Measurements from ENCODE around the gene GAL3ST3. TPM values are rescaled to one million over a fixed set of nuclear protein-coding genes. Genes with fewer than 3 reads are reported as not detected.
"Not testable (repeated sequence)": the region's sequence is repeated elsewhere in the genome, so short reads cannot be mapped to it uniquely, and the experiment has no call there.

GAL3ST3 gene
- total RNA-seq, 1 experiment from 2014 or later: not detected

DNA sequence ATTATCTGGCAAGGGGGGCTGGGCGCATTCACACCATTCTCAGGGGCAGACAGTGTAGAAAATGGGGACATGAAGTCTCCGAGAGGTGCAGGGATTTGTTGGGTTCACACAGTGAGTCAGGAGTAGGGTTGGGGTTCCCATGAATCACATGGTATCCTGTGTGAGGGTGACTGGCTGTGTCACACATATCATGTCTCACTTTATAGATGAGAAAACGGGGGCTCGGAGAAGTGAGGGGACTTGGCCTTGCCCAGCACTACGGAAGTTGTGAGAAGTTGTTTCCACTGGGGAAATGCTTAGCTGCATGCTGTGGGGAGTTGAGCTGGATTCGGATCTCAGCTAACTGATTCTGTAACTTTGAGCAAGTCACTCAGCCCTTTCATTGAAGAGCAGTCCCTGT, 4.2 kb downstream of the GAL3ST3 start:
- DNase-seq (ENCODE audit: low read depth): peak; percentile 32

DNA sequence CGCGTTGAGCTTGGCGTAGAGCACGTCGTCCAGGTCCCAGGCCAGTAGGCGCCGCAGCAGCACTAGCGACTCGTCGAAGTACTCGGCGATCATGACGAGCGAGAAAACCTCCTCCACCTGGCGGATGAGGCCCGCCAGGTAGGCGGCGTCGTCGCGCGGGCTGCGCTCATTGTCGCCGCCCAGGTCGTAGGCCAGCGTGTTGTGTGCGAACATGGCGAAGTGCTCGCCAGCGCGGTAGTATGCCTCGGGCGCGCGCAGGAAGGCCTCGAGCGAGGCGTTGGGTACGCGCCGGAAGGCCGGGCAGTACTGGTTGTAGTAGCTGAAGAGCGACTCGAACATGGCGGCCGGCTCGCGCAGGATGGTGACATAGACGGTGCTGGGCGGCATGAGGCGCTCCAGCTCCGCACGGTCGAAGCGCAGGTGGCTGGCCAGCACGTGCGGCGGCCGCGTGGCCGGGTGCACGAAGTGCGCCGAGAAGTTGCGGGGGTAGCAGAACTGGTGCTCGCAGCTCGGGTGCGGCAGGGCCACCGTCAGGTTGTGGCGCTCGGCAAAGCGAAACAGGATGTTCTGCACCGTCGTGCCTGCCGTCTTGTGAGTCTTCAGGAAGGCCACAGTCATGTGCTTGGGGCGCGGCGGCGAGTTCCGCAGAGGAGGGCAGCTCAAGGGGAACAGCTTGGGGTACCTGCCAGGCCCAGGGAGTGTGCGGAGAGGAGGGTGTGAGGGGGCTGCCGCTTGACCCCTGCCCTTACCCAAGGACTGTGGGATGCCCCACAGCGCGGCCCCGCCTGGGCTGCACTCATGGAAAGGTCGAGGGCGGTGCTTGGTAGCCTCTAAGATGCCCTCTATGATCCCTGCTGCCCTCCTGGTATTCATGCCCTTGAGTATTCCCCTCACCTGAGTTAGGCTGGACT, 5.7 kb downstream of the GAL3ST3 start:
- DNase-seq (ENCODE audit: low read depth): no peak

DNA sequence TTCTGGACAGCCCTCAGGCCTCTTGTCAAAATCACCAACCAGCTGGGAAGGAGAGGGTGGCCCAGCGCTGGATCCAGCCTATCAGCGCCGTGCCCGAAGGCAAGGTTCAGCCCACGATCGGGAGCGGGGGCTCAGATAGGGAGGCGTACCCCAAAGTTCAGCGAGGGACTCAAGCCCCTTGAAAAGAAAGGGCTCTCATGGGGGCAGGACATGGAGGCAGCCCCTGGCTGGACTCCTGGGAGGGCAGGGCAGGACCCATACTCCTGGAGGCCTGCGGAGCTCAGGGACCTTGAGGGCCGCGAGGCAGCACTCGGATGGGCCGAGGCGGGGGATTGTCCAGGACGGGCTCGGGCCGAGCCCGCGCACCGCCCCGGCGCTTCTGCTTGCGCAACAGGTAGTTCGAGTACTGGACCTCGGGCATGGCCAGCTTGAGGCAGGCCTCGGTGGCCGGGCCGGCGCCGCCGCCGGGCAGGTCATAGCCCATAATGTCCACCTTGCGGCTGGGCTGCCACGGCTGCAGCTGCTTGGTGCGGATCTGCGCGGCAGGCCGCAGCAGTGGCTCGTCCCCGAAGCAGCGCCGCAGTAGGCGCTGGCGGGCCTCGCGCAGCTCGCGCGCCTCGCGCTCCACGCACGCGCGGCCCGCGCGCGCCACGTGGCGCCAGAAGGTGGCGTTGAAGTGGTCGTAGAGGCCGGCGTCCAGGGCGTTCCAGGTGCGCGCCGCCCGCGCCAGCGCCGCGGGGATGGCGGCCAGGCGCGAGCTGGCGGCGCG, 6.5 kb downstream of the GAL3ST3 start:
- DNase-seq (ENCODE audit: low read depth): no peak

DNA sequence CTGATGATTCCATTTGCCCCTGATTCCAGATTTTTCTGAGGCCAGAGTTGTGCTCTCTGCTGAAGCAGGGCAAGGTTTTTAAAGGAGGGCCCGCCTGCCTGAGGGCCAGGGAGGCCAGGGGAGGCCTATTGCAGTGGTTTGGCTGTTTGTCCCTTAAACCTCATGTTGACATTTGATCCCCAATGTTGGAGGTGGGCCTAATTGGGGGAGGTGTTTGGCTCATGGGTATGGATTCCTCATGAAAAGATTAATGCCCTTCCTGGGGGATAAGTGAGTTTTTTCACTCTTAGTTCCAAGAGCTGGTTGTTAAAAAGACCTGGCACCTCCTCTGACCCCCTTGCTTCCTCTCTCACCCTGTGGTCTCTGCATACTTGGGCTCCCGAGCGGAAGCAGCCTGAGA, 9.2 kb downstream of the GAL3ST3 start:
- no peak for DNase-seq (ENCODE audit: low read depth)

DNA sequence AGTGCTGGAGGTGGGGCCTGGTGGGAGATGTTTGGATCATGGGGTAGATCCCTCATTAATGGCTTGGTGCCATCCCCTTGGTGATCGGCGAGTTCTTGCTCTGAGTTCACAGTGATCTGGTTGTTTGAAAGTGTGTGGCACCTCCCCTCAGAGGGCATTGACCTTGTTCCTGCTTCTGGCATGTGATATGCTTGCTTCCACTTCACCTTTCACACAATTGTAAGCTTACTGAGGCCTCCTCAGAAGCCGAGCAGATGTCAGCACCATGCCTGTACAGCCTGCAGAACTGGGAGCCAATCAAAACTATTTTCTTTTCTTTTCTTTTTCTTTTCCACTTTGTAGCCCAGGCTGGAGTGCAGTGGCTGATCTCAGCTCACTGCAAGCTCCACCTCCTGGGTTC, 11.6 kb downstream of the GAL3ST3 start:
- DNase-seq (ENCODE audit: low read depth): no peak

DNA sequence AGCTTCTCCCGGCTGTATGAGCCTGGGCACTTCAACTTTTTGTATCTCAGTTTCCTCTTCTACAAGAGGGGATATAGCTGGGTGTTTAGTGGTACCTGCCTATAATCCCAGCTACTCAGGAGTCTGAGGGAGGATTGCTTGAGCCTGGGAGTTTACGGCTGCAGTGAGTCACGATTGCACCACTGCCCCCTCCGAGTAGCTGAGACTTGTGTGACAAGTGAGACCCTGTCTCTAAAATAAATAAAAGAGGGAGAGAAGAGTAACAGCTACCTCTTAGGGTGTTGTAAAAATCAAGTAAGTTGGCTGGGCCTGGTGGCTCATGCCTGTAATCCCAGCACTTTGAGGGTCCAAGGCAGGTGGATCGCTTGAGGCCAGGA, 12.6 kb downstream of the GAL3ST3 start:
- DNase-seq (ENCODE audit: low read depth): no peak

DNA sequence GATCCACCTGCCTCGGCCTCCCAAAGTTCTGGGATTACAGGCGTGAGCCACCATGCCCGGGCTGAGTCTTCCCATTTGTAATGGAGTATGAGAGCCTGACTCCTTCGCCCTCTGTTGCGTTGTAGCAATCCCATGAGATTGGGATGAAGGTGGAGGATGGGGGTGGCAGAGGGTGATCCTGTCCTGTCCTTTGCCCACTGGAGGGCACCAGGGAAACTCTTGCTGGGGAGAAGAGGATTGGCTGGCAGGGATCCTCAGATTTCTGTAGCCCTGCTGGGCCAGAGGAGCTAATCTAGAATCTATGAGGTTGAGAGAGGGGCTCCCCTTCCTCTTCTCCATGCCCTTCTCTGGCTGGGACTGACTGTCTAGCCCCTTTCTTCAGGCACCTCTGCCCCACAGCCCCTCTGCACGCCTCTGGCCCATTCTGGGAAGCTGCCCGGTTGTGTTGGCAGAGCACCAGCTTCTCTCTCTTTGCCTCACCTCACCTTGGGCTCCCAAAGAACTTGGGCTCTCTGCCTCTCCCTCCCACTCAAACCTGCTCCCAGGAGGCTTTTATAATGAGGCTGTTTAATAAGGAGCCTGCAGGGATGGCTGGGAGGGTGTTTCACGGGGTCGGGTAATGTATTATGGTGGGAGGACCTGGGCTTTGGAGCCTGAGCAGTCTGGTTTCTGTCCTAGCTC, 13.2 kb downstream of the GAL3ST3 start:
- DNase-seq (ENCODE audit: low read depth): no peak

DNA sequence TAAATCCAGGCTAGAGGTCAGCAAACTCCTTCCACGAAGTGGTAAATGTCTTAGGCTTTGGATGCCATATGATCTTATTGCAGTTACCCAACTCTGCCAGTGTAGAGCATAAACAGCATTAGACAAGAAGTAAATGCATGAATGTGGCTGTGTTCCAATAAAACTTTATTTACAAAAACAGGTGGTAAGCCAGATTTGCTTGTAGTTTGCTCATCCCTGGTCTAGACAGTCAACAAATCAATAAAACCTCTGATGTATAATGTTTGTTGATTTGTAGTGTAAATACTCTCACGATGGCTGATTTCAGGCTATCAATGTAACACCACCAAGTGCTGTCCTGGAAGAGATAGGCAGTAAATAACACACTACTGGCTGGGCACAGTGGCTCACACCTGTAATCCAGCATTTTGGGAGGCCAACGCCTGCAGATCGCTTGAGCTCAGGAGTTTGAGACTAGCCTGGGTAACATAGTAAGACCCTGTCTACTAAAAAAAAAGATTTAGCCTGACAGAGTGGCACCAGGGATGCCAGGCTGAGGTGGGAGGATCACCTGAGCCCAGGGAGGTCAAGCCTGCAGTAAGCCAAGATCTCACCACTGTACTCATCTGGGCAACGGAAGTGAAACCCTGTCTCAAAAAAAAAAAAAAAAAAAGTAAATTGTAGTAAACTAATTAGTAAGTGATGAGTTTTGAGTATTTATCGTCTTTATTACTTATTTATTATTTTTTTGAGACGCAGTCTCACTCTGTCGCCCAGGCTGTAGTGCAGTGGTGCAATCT, 15.8 kb downstream of the GAL3ST3 start:
- DNase-seq (ENCODE audit: low read depth): no peak

DNA sequence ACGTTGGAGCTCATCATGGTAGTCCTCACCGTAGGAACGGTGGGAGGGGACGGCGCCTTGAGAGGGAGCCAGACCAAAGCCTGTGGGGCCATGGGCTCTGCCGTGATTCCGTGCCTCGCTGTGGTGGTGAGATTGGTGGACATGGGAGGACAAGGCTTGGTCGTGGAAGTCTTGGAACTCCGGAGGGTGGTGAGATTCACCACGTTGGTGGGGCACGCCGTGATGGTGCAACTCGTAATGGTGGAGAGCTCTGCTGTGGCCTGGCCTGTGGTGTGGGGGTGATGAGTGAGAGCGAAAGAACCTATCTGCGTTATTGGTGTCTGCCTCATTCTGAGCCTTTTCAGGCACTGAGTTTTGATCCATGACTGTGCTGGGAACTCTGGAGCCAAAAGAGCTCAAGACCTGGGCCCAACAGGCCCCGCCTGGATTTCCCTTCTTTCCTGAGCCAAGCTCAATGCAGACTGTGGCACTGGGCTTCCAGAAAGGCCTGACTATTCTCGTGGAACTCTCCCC, 22.9 kb downstream of the GAL3ST3 start, which contains the start of gene CATSPER1:
CATSPER1 (minus strand) TSS at position 463 of the 513 bp plus-strand sequence; CDS start at position 363, 100 bp downstream.
- DNase-seq (ENCODE audit: low read depth): no peak

DNA sequence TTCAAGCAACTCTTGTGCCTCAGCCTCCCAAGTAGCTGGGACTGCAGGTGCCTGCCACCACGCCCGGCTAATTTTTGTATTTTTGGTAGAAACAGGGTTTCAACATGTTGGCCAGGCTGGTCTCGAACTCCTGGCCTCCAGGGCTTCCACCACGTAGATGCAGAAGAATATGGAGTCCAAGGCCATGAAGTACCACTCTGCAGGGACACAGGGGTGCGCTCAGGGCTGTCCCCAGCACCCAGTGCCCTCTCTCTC, 25.8 kb downstream of the GAL3ST3 start:
- DNase-seq (ENCODE audit: low read depth): not testable (repeated sequence)

DNA sequence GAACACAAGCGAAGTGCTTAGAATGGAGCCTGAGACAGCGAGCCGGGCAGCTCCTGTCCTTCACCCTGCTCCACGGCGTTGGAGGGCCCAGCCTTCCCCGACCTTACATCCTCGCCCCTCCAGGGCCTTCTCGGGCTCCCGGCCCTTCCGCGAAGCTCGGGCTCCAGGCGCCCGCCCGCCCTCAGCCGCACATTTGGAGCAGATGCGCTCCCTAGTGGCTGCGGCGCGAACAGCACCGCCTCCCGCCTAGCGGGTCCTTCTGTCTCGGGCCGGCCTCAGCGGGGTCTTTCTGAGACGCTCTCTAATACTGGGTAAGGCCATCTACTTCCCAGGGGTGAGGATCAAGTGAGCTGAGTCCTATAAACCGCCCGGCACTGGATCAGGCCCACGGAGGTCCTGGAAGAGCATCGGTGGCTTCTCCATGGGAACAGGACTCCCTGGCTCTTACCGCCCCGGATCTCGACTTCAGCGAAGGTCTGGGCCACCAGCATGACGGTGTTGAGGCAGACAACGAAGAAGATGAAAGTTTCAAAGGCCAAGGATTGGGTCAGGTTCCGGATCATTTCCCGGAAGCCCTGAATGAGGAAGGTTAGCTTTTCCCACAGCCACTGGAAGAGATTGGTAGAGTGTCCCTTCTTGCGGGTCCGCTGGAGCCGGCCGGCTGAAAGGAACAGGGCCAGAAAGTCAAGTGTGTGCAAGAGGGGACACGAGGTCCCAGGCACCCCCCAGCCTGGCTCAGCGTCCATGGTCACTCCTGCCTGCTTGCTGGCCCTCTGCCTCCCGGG, 26.4 kb downstream of the GAL3ST3 start:
- DNase-seq (ENCODE audit: low read depth): peak; percentile 61

DNA sequence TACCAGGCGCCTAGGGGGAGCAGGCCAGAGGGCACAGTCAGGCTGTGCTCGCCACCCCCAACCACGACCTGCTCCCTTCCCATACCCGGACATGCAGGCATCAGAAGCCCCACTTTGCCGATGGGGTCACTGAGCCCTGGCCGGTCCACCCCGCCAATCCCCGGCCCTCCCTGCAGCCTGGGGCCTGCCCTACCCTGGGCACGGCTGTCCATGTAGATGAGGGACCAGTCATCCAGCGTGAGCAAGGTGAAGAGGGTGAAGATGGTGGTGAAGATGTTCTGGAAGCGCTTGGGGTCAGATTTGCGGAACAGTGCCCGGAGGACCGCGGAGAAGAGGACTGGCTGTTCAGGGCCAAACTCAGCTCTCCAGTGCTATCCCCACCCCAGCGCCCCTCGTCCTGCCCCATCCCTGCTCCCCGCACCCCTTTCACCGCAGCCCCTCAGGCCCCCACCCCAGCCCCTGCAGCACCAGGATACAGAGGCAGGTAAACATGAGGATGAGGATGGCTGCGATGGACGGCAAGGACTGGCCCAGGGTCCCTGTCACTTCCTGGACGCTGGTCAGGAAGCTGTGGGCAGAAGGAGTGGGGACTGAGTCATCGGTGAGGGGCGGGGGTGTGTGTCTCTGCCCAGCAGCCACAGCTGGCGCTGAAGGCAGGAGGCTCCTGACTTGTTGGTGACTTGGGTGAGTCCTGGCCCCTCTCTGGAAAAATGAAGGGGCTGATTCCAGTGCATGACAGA, 28.2 kb downstream of the GAL3ST3 start:
- DNase-seq (ENCODE audit: low read depth): peak; percentile 88

DNA sequence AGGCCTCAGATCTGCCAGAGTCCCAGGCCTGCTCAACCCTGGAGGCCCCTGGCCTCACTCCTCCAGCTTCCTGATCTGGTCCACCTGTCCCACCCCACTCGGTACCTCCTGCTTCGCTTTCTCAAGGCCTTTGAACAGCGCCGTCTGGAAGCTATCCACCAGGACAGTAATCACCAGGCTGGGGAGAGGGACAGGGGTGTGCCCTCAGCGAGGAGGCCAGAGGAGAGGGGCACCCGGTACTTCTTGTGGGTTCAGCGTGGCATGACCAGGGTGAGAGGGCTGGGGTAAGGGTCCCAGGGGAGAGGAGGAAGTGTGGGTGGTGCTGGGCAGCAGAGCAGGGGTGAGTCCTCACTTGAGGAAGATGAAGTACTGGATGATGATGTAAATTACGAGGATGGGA, 28.7 kb downstream of the GAL3ST3 start:
- no peak for DNase-seq (ENCODE audit: low read depth)

DNA sequence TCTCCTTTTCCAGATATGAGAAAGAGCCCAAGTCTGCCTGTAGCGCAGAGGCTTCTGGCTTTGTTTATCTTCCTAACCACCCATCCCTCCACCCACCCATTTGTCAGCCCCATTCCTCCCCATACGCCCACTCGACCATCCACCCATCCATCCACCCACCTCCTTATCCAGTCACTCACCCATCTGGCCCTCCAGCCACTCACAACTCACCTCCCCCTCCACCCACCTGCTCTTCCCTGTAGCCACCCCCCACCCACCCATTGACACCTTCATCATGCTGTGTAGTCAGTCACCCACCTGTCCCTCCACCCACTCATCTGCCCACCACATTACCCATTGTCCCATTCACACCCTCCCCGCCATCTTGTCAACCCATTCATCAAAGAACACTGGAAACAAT, 31.6 kb downstream of the GAL3ST3 start:
- DNase-seq (ENCODE audit: low read depth): no peak

DNA sequence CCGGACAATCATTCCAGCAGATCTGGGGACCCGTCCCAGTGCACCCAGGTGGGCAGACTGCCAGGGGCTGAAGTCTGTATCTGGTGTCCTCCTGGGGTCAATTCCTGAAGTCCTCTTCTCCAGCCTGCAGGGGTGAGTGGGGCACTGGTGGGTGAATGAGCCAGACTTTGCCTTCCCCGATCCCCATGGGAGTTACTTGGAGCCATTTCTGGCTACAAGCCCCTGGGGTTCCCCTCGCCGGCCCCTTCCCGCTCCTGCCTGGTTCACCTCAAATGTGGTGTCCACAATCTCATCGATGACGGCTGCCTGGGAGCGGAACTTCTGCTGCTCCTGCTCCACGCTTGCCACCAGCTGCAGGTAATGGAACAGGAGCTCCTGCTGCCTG, 32.2 kb downstream of the GAL3ST3 start:
- no peak for DNase-seq (ENCODE audit: low read depth)

DNA sequence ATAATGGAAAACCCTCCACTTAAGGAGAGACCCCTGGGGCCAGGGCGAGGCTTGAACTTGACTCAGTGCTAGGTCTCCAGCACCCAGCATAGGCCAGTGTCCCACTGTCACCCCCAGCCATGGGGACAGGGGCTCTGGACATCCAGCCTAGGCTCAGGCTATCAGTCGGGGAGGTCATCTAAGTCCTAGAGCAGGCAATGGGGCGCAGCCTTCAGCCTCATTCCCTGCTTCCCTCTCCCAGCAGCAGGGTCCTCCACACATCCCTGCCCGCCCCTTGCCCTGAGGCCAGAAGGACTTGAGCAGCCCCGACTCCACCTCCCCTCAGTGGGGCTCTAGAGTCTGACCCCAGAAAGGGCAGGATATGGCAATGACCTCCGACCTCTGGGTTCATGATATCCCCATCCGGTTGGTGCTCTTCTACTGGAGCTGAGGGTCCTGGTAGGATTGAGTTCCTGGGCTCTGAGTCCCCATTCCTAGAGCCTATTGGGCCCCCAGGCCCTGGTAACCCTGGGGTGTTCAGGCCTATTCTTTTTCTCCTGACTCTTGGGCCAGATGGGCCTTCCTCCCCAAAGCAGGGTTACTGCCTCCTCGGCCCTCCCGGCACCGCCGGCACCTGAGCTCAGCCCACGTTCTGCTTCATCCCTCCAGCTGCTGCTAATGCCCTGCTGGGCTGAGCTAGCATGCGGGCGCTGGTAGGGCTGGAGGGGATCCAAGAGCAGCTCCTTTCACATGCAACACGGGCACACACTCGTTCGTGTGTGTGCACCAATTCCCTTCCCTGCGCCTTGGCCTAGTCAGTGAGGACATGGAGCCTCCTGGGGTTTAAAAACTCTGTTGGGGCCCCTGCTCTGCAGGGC, 32.8 kb downstream of the GAL3ST3 start:
- DNase-seq (ENCODE audit: low read depth): peak; percentile 74

DNA sequence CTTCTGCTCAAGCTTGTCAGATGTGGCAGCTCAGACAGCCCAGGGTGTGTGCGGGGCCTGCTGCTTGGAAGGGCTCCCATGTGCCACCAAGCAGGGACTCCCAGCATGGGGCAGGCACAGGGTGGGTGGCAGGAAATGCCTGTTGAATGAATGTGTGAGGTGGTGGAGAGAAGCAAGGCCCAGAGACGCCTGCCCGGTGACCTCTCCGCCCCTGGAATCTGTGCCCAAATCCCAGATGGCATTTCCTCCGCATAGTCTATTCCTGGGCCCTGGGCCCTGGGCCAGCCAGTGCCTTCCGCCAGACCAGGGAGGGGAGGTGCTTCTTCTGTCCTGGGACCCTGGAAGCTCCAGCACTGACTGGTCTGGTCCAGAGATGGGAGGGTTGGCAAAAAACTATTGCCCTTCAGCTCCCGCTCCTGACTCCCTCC, 33.5 kb downstream of the GAL3ST3 start:
- DNase-seq (ENCODE audit: low read depth): peak; percentile 90

DNA sequence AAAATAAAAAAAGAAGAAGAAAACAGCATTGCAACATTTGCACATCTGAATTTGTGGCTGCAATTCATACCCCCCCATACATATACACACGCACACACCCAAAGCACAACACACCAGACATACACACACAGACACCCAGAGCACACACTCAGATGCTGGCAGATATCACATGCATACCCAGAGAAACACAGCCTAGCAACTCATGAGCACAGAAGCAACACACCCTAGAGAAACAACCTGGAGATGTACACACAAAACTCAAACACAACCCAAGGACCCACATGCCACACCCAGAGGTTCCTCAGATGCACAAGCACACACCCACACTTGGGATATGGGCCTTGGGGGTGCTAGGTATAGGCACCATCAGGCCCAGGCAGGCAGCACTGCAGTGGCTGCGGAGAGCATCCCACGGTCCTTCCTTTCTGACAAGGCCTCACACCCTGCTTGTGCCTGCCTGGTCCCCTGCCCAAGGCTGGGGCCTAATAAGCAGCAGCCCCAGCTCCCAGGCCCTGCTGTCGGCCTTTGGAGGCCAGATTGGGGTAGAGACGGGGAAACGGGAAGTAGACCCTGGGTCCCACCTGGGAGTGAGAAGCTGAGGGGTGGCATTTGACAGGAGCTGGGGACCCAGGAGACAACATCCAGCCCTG, 34.0 kb downstream of the GAL3ST3 start:
- DNase-seq (ENCODE audit: low read depth): peak; percentile 36
